Measurements from ENCODE around the gene CHD1.

DNA sequence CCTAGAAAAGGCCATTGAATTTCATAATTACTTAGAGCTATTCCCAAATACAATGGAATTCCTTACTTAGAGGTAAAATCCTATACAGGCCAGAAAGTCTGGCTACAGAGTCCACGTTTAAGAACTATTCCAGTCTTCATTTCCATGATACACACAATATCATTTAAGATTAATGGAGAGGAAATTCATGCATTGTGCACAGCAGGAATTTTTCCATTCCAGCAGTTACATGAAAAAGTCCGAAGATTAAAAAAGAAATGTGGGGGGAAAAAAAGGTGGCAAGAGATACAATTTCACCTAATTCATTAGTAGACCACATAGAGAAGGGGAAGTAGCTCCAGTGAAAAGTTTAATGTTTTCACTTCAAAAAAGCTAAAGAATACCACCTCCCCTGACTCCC, 63.1 kb downstream of the CHD1 start:
- TF ChIP-seq, protein P1, sequence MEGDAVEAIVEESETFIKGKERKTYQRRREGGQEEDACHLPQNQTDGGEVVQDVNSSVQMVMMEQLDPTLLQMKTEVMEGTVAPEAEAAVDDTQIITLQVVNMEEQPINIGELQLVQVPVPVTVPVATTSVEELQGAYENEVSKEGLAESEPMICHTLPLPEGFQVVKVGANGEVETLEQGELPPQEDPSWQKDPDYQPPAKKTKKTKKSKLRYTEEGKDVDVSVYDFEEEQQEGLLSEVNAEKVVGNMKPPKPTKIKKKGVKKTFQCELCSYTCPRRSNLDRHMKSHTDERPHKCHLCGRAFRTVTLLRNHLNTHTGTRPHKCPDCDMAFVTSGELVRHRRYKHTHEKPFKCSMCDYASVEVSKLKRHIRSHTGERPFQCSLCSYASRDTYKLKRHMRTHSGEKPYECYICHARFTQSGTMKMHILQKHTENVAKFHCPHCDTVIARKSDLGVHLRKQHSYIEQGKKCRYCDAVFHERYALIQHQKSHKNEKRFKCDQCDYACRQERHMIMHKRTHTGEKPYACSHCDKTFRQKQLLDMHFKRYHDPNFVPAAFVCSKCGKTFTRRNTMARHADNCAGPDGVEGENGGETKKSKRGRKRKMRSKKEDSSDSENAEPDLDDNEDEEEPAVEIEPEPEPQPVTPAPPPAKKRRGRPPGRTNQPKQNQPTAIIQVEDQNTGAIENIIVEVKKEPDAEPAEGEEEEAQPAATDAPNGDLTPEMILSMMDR (IDR thresholded peaks at IDR 0.05) = no peak
- TF ChIP-seq EP300 (IDR thresholded peaks at IDR 0.05) (no peak), POLR2AphosphoS5 (IDR thresholded peaks at IDR 0.05) (no peak)

Measured in upper lobe of left lung (tissue), 4 donors.